GM18868 (cell line): ENCODE results near the gene FARSA.
"Not testable (repeated sequence)": the region's sequence is repeated elsewhere in the genome, so short reads cannot be mapped to it uniquely, and the experiment has no call there.

Experiments used
- ATAC-seq: cut with Tn5 transposase; IDR thresholded peaks from one replicate; pipeline ENCODE4 v1.9.1; 2021; ENCODE audit warnings: mild to moderate bottlenecking, moderate library complexity; ENCODE audit not compliant: unreplicated experiment

FARSA gene

GRCh38 chr19:12937927-12938778 lies 4.6 kb upstream of the FARSA start, which contains the start of gene CALR:
TSS of gene CALR (plus strand) at chr19:12938609. CDS start at chr19:12938680, 71 bp downstream.
- ATAC-seq: peak; percentile 84

- ATAC-seq: no peak
Observed at GRCh38 chr19:12937093-12937926, 3.8 kb upstream of the FARSA start.

- no peak for ATAC-seq
Observed at GRCh38 chr19:12936582-12936981, 3.1 kb upstream of the FARSA start.

GRCh38 chr19:12935071-12935470 lies 1.6 kb upstream of the FARSA start:
- ATAC-seq: no peak

- no peak for ATAC-seq
Observed at GRCh38 chr19:12932392-12933286, 872 bp downstream of the FARSA start.

GRCh38 chr19:12930002-12930645 lies 3.4 kb downstream of the FARSA start:
- no peak for ATAC-seq

GRCh38 chr19:12924621-12925310 lies 8.7 kb downstream of the FARSA start:
- no peak for ATAC-seq

GRCh38 chr19:12922959-12923358 lies 10.6 kb downstream of the FARSA start:
- ATAC-seq: no peak

GRCh38 chr19:12921047-12921446 lies 12.5 kb downstream of the FARSA start:
- ATAC-seq: no peak

GRCh38 chr19:12918253-12918652 lies 15.3 kb downstream of the FARSA start:
- ATAC-seq: no peak

- ATAC-seq: not testable (repeated sequence)
Observed at GRCh38 chr19:12915860-12916259, 17.7 kb downstream of the FARSA start.

- no peak for ATAC-seq
Observed at GRCh38 chr19:12913851-12914690, 19.4 kb downstream of the FARSA start.

- ATAC-seq: no peak
Observed at GRCh38 chr19:12913011-12913561, 20.4 kb downstream of the FARSA start.

- ATAC-seq: no peak
Observed at GRCh38 chr19:12912571-12912970, 20.9 kb downstream of the FARSA start.

GRCh38 chr19:12907166-12907565 lies 26.3 kb downstream of the FARSA start:
- ATAC-seq: no peak

GRCh38 chr19:12899891-12900518 lies 33.5 kb downstream of the FARSA start:
- ATAC-seq: no peak

- no peak for ATAC-seq
Observed at GRCh38 chr19:12896460-12896859, 37.1 kb downstream of the FARSA start.

GRCh38 chr19:12893582-12893981 lies 39.9 kb downstream of the FARSA start:
- ATAC-seq: no peak
